HCT116 (cell line): ENCODE data around the gene CELF2. TPM values are rescaled to one million over a fixed set of nuclear protein-coding genes. Genes with fewer than 3 reads are reported as not detected.

Experiments used
- ATAC-seq: fragments of 200-7000 bp; cut with Tn5 transposase; 2 replicates; pipeline ENCODE4 v1.9.1; 2020; ENCODE audit warnings: mild to moderate bottlenecking, moderate library complexity
- BruUV-seq: library from RNA; stranded (reverse); fragments of 400-500 nt; replicated peaks from 2 replicates; lab custom pipeline; 2021; lab: Mats Ljungman, UMichigan
- CTCF ChIA-PET: fragments of 300-600 bp; sonication (Branson Sonifier 250); formaldehyde crosslinking; loops from one replicate; lab custom pipeline; 2021; ENCODE audit warnings: antibody characterized with exemption; lab: Charles Lee
- POLR2A ChIA-PET: fragments of 300-600, 350-600 bp; sonication (Branson Sonifier 250); formaldehyde crosslinking; loops from one replicate; lab custom pipeline; 2021; ENCODE audit warnings: antibody characterized with exemption; lab: Charles Lee
- RAD21 ChIA-PET, 2 experiments: fragments of 300-600 bp; sonication (Branson Sonifier 250); formaldehyde crosslinking; loops; one replicate each; lab custom pipeline; 2023; ENCODE audit warnings: low total read pairs in 2 of 2; ENCODE audit not compliant: uncharacterized antibody in 2 of 2, unreplicated experiment in 2 of 2, low non-redundant PET in 1 of 2; lab: Charles Lee
- DNase-seq: peaks from one replicate; pipeline ENCODE4 v3.0.0-alpha.2; 2010; ENCODE audit warnings: low read depth, low spot score
- H2AFZ ChIP-seq: fragments of 200-600 bp; shearing (Covaris generic), sonication (generic); 2 replicates; pipeline ENCODE4 v1.6.1; 2017; ENCODE audit warnings: low read depth, mixed run types, mixed read lengths, antibody characterized with exemption, low read length; ENCODE audit not compliant: poor library complexity, severe bottlenecking
- H3K27ac ChIP-seq: 2 replicates; pipeline ENCODE4 v1.5.1; 2012; ENCODE audit warnings: low read depth, low read length
- H3K27me3 ChIP-seq: fragments of 200-600 bp; sonication (generic); 2 replicates; pipeline ENCODE4 v1.6.1; 2016; ENCODE audit warnings: mixed run types, low read length, mixed read lengths; ENCODE audit not compliant: insufficient read depth
- H3K36me3 ChIP-seq, 2 experiments: fragments of 200-500 bp in 1 of 2; fragments of 200-600 bp in 1 of 2; sonication (Bioruptor generic) in 1 of 2; sonication (generic) in 1 of 2; 2 replicates each; pipeline versions ENCODE4 v1.5.1 to v1.6.1; 2014 to 2016; ENCODE audit warnings: low read length in 2 of 2, inconsistent platforms in 1 of 2, mixed read lengths in 1 of 2, mixed run types in 1 of 2; ENCODE audit not compliant: insufficient read depth in 2 of 2, control insufficient read depth in 1 of 2
- H3K4me1 ChIP-seq, 2 experiments: fragments of 200-600 bp in 1 of 2; sonication (generic) in 1 of 2; 2 replicates each; pipeline versions ENCODE4 v1.5.1 to v1.6.1; 2012 to 2017; ENCODE audit warnings: low read length in 2 of 2, inconsistent platforms in 1 of 2, mild to moderate bottlenecking in 1 of 2, mixed read lengths in 1 of 2, mixed run types in 1 of 2, moderate library complexity in 1 of 2; ENCODE audit not compliant: insufficient read depth in 2 of 2, control insufficient read depth in 1 of 2
- H3K4me2 ChIP-seq: fragments of 200-600 bp; sonication (generic); 2 replicates; pipeline ENCODE4 v1.6.1; 2017; ENCODE audit warnings: mixed run types, low read length, mixed read lengths
- H3K4me3 ChIP-seq, 2 experiments: fragments of 200-600 bp in 1 of 2; sonication (generic) in 1 of 2; replicated peaks in 1 of 2; 2 replicates each; pipeline ENCODE4 v1.5.1; 2011 to 2016; ENCODE audit warnings: low read length in 2 of 2, control low read depth in 1 of 2, low read depth in 1 of 2, mild to moderate bottlenecking in 1 of 2, mixed read lengths in 1 of 2, mixed run types in 1 of 2
- H3K79me2 ChIP-seq: fragments of 200-600 bp; sonication (generic); 2 replicates; pipeline ENCODE4 v1.6.1; 2017; ENCODE audit warnings: mild to moderate bottlenecking, mixed run types, low read length, moderate library complexity, mixed read lengths; ENCODE audit not compliant: insufficient read depth
- H3K9ac ChIP-seq: fragments of 200-600 bp; sonication (generic); 2 replicates; pipeline ENCODE4 v1.6.1; 2016; ENCODE audit warnings: low read length, mixed read lengths
- H3K9me2 ChIP-seq: fragments of 200-600 bp; sonication (generic), shearing (Covaris generic); 2 replicates; pipeline ENCODE4 v1.6.1; 2017; ENCODE audit warnings: mixed run types, mild to moderate bottlenecking, moderate library complexity; ENCODE audit not compliant: insufficient read depth
- H3K9me3 ChIP-seq, 2 experiments: fragments of 200-500 bp in 1 of 2; fragments of 200-600 bp in 1 of 2; sonication (Bioruptor generic) in 1 of 2; sonication (generic) in 1 of 2; 2 replicates each; pipeline ENCODE4 v1.6.1; 2014 to 2017; ENCODE audit warnings: low read length in 2 of 2, mixed read lengths in 2 of 2, inconsistent platforms in 1 of 2, low read depth in 1 of 2, mild to moderate bottlenecking in 1 of 2, mixed run types in 1 of 2, moderate library complexity in 1 of 2; ENCODE audit not compliant: control insufficient read depth in 1 of 2, insufficient read depth in 1 of 2
- H4K20me1 ChIP-seq: fragments of 200-600 bp; sonication (generic), shearing (Covaris generic); 2 replicates; pipeline ENCODE4 v1.6.1; 2017; ENCODE audit warnings: mixed run types, mild to moderate bottlenecking, moderate library complexity; ENCODE audit not compliant: insufficient read depth
- FOSL1 ChIP-seq: IDR thresholded peaks from 2 replicates; pipeline ENCODE4 v1.6.1; 2012; ENCODE audit warnings: low read depth
- JUND ChIP-seq: IDR thresholded peaks from 2 replicates; pipeline ENCODE4 v1.6.1; 2012
- POLR2A ChIP-seq: IDR thresholded peaks from 2 replicates; pipeline ENCODE4 v1.7.0; 2011; ENCODE audit warnings: borderline replicate concordance; ENCODE audit not compliant: insufficient read depth, insufficient read length; ENCODE audit errors: extremely low read depth
- POLR2AphosphoS5 ChIP-seq: IDR thresholded peaks from 2 replicates; pipeline ENCODE4 v1.6.1; 2011; ENCODE audit warnings: mild to moderate bottlenecking, low read depth, low read length, moderate library complexity
- RAD21 ChIP-seq: IDR thresholded peaks from 2 replicates; pipeline ENCODE4 v1.6.1; 2012; ENCODE audit warnings: low read depth, mild to moderate bottlenecking
- SIN3A ChIP-seq: IDR thresholded peaks from 2 replicates; pipeline ENCODE4 v1.6.1; 2012; ENCODE audit warnings: low read depth
- SRF ChIP-seq: IDR thresholded peaks from 2 replicates; pipeline ENCODE4 v1.6.1; 2012; ENCODE audit warnings: low read depth
- ZFX ChIP-seq: fragments of 450-650 bp; IDR thresholded peaks from 2 replicates; pipeline ENCODE4 v1.6.1; 2017
- ZNF274 ChIP-seq: fragments of 200-500 bp; sonication (Bioruptor generic); IDR thresholded peaks from 2 replicates; pipeline ENCODE4 v1.6.1; 2014; ENCODE audit warnings: mild to moderate bottlenecking, low read depth, low read length, inconsistent platforms
- intact Hi-C: fragments of 100-400 bp; cut with micrococcal nuclease; formaldehyde crosslinking; loops from 2 replicates; pipeline ENCODE4 v1.10.0; 2022
- total RNA-seq: library from RNA; stranded (reverse); gene quantifications from one replicate; pipeline ENCODE4 v1.2.1, GENCODE V29; 2021; ENCODE audit not compliant: unreplicated experiment
- TF ChIP-seq, protein P1 (sequence below): IDR thresholded peaks from 2 replicates; pipeline ENCODE4 v1.6.1; 2011; ENCODE audit warnings: mild to moderate bottlenecking, low read length, moderate library complexity; ENCODE audit not compliant: insufficient replicate concordance; ENCODE audit errors: extremely low read depth
- TF ChIP-seq, protein P2 (sequence below): IDR thresholded peaks from 2 replicates; pipeline ENCODE4 v1.6.1; 2012; ENCODE audit warnings: low read depth
- TF ChIP-seq, protein P3 (sequence below), 3 experiments: fragments of 200-600 bp in 1 of 3; sonication (generic) in 1 of 3; IDR thresholded peaks in 2 of 3; conservative IDR thresholded peaks in 1 of 3; 2 replicates each; pipeline ENCODE4 v1.5.1; 2012 to 2017; ENCODE audit warnings: low read depth in 2 of 3, low read length in 2 of 3, antibody characterized with exemption in 1 of 3, borderline replicate concordance in 1 of 3, control low read depth in 1 of 3, mild to moderate bottlenecking in 1 of 3, mixed read lengths in 1 of 3, mixed run types in 1 of 3, moderate library complexity in 1 of 3; ENCODE audit not compliant: insufficient read depth in 1 of 3
- TF ChIP-seq, protein P4 (sequence below): IDR thresholded peaks from 2 replicates; pipeline ENCODE4 v1.6.1; 2012
- TF ChIP-seq, protein P5 (sequence below): IDR thresholded peaks from 2 replicates; pipeline ENCODE4 v1.6.1; 2012

Gene CELF2
- total RNA-seq, 1 experiment from 2014 or later: 0.66 TPM

GRCh38 chr10:11354823-11355222 is 337.2 kb downstream of the CELF2 start:
- POLR2A ChIA-PET: no interaction called here
- no TSS peak for BruUV-seq
- intact Hi-C loops: no loop called here

More at GRCh38 chr10:11354823-11355222, 337.2 kb downstream of the CELF2 start:
- H3K9ac ChIP-seq: no peak overlapping the region
- no peaks in the 10 kb centered on the region for H3K9me3 ChIP-seq
- H3K79me2 ChIP-seq: no peaks in the 10 kb centered on the region
- H2AFZ ChIP-seq: no peak overlapping the region
- no peaks in the 10 kb centered on the region for H4K20me1 ChIP-seq
- TF ChIP-seq POLR2AphosphoS5 (no peak), RAD21 (no peak), SIN3A (no peak), ZNF274 (no peak), FOSL1 (no peak), POLR2A (no peak), JUND (no peak), SRF (no peak), ZFX (no peak)
- TF ChIP-seq, protein P1, sequence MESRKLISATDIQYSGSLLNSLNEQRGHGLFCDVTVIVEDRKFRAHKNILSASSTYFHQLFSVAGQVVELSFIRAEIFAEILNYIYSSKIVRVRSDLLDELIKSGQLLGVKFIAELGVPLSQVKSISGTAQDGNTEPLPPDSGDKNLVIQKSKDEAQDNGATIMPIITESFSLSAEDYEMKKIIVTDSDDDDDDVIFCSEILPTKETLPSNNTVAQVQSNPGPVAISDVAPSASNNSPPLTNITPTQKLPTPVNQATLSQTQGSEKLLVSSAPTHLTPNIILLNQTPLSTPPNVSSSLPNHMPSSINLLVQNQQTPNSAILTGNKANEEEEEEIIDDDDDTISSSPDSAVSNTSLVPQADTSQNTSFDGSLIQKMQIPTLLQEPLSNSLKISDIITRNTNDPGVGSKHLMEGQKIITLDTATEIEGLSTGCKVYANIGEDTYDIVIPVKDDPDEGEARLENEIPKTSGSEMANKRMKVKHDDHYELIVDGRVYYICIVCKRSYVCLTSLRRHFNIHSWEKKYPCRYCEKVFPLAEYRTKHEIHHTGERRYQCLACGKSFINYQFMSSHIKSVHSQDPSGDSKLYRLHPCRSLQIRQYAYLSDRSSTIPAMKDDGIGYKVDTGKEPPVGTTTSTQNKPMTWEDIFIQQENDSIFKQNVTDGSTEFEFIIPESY: no peak
- TF ChIP-seq, protein P2, sequence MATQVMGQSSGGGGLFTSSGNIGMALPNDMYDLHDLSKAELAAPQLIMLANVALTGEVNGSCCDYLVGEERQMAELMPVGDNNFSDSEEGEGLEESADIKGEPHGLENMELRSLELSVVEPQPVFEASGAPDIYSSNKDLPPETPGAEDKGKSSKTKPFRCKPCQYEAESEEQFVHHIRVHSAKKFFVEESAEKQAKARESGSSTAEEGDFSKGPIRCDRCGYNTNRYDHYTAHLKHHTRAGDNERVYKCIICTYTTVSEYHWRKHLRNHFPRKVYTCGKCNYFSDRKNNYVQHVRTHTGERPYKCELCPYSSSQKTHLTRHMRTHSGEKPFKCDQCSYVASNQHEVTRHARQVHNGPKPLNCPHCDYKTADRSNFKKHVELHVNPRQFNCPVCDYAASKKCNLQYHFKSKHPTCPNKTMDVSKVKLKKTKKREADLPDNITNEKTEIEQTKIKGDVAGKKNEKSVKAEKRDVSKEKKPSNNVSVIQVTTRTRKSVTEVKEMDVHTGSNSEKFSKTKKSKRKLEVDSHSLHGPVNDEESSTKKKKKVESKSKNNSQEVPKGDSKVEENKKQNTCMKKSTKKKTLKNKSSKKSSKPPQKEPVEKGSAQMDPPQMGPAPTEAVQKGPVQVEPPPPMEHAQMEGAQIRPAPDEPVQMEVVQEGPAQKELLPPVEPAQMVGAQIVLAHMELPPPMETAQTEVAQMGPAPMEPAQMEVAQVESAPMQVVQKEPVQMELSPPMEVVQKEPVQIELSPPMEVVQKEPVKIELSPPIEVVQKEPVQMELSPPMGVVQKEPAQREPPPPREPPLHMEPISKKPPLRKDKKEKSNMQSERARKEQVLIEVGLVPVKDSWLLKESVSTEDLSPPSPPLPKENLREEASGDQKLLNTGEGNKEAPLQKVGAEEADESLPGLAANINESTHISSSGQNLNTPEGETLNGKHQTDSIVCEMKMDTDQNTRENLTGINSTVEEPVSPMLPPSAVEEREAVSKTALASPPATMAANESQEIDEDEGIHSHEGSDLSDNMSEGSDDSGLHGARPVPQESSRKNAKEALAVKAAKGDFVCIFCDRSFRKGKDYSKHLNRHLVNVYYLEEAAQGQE: no peak
- TF ChIP-seq, protein P3, sequence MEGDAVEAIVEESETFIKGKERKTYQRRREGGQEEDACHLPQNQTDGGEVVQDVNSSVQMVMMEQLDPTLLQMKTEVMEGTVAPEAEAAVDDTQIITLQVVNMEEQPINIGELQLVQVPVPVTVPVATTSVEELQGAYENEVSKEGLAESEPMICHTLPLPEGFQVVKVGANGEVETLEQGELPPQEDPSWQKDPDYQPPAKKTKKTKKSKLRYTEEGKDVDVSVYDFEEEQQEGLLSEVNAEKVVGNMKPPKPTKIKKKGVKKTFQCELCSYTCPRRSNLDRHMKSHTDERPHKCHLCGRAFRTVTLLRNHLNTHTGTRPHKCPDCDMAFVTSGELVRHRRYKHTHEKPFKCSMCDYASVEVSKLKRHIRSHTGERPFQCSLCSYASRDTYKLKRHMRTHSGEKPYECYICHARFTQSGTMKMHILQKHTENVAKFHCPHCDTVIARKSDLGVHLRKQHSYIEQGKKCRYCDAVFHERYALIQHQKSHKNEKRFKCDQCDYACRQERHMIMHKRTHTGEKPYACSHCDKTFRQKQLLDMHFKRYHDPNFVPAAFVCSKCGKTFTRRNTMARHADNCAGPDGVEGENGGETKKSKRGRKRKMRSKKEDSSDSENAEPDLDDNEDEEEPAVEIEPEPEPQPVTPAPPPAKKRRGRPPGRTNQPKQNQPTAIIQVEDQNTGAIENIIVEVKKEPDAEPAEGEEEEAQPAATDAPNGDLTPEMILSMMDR (IDR thresholded peaks at IDR 0.05 in 2 of 3, conservative IDR thresholded peaks at IDR 0.05 in 1 of 3; ENCODE audit: borderline replicate concordance in 1 of 3, insufficient read depth in 1 of 3, low read depth in 2 of 3, low read length in 2 of 3): no peak
- TF ChIP-seq, protein P4, sequence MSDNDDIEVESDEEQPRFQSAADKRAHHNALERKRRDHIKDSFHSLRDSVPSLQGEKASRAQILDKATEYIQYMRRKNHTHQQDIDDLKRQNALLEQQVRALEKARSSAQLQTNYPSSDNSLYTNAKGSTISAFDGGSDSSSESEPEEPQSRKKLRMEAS: no peak
- TF ChIP-seq, protein P5, sequence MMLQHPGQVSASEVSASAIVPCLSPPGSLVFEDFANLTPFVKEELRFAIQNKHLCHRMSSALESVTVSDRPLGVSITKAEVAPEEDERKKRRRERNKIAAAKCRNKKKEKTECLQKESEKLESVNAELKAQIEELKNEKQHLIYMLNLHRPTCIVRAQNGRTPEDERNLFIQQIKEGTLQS: no peak
- TF ChIP-seq, all 23 proteins: peak for 0
- ATAC-seq (no peak), DNase-seq (no peak)
- Histone ChIP-seq H3K27ac (no peak overlapping the region), H3K9me2 (no peaks in the 10 kb centered on the region), H3K27me3 (no peaks in the 10 kb centered on the region), H3K4me2 (no peak overlapping the region), H3K4me1 (no peaks in the 10 kb centered on the region), H3K4me3 (no peak overlapping the region), H3K36me3 (no peaks in the 10 kb centered on the region)
- CTCF ChIA-PET: interaction anchor here (1.2 kb wide), 1 partner anchor 9 kb away, joined by 3 read pairs; no protein-coding TSS in a partner anchor
- RAD21 ChIA-PET: no interaction called here
